HEK293T (cell line): ENCODE measurements around the gene HTT-AS.

Experiments used
- CTCF ChIA-PET: fragments of 350-600 bp; formaldehyde crosslinking; extraction: SDS; loops from one replicate; lab custom pipeline; 2021; ENCODE audit warnings: antibody characterized with exemption, inconsistent platforms; lab: Yijun Ruan, JAX
- POLR2A ChIA-PET: fragments of 350-600 bp; formaldehyde crosslinking; extraction: SDS; loops from one replicate; lab custom pipeline; 2020; ENCODE audit warnings: antibody characterized with exemption, inconsistent platforms; lab: Yijun Ruan, JAX
- DNase-seq: peaks from one replicate; pipeline ENCODE4 v3.0.0; 2012; ENCODE audit warnings: mixed read lengths; ENCODE audit errors: extremely low spot score
- ARNT ChIP-seq: fragments of 450-650 bp; IDR thresholded peaks from 2 replicates; pipeline ENCODE4 v1.6.1; 2017; ENCODE audit warnings: mild to moderate bottlenecking
- BHLHE40 ChIP-seq: fragments of 450-650 bp; IDR thresholded peaks from 2 replicates; pipeline ENCODE4 v1.6.1; 2016; ENCODE audit warnings: mild to moderate bottlenecking, moderate library complexity, borderline replicate concordance
- CTBP1 ChIP-seq: fragments of 450-650 bp; IDR thresholded peaks from 2 replicates; pipeline ENCODE4 v1.6.1; 2016; ENCODE audit warnings: borderline replicate concordance
- ELF4 ChIP-seq: fragments of 450-650 bp; IDR thresholded peaks from 2 replicates; pipeline ENCODE4 v1.6.1; 2017; ENCODE audit warnings: antibody characterized with exemption
- FOXA1 ChIP-seq: fragments of 450-650 bp; IDR thresholded peaks from 2 replicates; pipeline ENCODE4 v1.6.1; 2016; ENCODE audit warnings: mild to moderate bottlenecking
- FOXK2 ChIP-seq: fragments of 450-650 bp; IDR thresholded peaks from 2 replicates; pipeline ENCODE4 v1.6.1; 2016; ENCODE audit warnings: mild to moderate bottlenecking
- FOXM1 ChIP-seq: fragments of 450-650 bp; IDR thresholded peaks from 2 replicates; pipeline ENCODE4 v1.6.1; 2017; ENCODE audit warnings: mild to moderate bottlenecking, borderline replicate concordance
- HDGF ChIP-seq: fragments of 450-650 bp; IDR thresholded peaks from 2 replicates; pipeline ENCODE4 v1.6.1; 2017; ENCODE audit warnings: antibody characterized with exemption, borderline replicate concordance
- L3MBTL2 ChIP-seq: fragments of 450-650 bp; conservative IDR thresholded peaks from 2 replicates; pipeline ENCODE4 v1.6.1; 2016; ENCODE audit warnings: mild to moderate bottlenecking
- LEF1 ChIP-seq: fragments of 450-650 bp; IDR thresholded peaks from 2 replicates; pipeline ENCODE4 v1.6.1; 2017; ENCODE audit warnings: mild to moderate bottlenecking, borderline replicate concordance
- NFRKB ChIP-seq: fragments of 450-650 bp; IDR thresholded peaks from 2 replicates; pipeline ENCODE4 v1.6.1; 2016; ENCODE audit warnings: mild to moderate bottlenecking, moderate library complexity
- SP1 ChIP-seq: fragments of 450-650 bp; IDR thresholded peaks from 2 replicates; pipeline ENCODE4 v1.6.1; 2017
- SUZ12 ChIP-seq: fragments of 450-650 bp; IDR thresholded peaks from 2 replicates; pipeline ENCODE4 v1.6.1; 2016; ENCODE audit warnings: mild to moderate bottlenecking
- TARDBP ChIP-seq: fragments of 450-650 bp; IDR thresholded peaks from 2 replicates; pipeline ENCODE4 v1.6.1; 2016
- ZNF384 ChIP-seq: fragments of 450-650 bp; IDR thresholded peaks from 2 replicates; pipeline ENCODE4 v1.6.1; 2016
- TF ChIP-seq, protein P1 (sequence below): fragments of 450-650 bp; IDR thresholded peaks from 2 replicates; pipeline ENCODE4 v1.6.1; 2016

Gene HTT-AS

DNA sequence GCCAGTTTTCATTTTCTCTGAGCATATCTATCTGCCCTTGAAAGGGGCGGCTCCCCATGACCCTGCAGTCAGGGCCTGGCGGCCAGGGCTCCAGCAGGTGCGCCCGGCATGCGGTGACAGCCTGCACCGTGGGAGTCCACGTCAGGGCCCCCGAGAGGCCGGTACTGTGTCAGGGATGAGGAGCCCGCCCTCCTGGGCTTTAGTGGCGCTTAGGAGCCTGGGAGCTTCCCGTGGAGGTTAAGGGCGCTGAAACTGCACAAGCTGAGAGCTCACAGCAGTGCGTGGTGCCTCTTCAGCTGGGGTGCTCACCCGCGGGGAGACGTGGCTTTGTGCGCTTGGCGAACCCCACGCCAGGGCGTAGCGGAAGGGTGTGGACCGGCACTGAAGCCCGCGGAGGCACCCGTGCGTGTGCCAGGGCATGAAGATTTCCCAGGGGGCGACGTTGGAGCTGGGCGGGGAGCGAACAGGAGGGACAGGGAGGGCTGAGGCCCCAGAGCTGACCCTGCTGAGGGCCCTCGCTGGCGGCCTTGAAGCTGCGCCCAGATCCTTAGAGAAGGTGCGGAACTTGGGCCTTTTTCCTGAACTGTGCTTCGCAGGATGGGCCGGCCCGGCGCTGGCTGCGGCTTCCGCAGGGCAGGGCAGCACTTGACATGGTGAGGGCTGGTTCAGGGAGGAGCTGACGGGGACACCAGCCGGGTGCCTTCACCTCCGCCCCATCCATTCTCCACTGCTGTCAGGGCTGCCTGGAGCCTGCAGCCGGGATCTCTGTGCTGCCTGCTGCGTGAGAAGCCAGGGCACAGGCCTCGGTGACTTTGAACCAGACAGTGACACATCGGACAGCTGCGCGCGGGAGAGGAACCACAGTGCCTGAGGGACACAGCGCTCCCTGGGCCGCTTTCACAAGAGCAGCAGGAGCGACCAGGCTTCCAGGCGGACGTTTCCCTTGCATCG is 32.9 kb downstream of the HTT-AS start:
- ChIA-PET POLR2A (interaction anchor here (0.7 kb wide), 1 partner anchor 78 kb away, joined by 3 read pairs; the partner anchor contains the start of genes GRK4 and NOP14), CTCF (interaction anchor here (0.6 kb wide), 1 partner anchor 49 kb away, joined by 4 read pairs; no protein-coding TSS in a partner anchor)
- TF ChIP-seq SUZ12: no peak
- no peak for TF ChIP-seq HDGF
- TF ChIP-seq SP1: no peak
- TF ChIP-seq, protein P1, sequence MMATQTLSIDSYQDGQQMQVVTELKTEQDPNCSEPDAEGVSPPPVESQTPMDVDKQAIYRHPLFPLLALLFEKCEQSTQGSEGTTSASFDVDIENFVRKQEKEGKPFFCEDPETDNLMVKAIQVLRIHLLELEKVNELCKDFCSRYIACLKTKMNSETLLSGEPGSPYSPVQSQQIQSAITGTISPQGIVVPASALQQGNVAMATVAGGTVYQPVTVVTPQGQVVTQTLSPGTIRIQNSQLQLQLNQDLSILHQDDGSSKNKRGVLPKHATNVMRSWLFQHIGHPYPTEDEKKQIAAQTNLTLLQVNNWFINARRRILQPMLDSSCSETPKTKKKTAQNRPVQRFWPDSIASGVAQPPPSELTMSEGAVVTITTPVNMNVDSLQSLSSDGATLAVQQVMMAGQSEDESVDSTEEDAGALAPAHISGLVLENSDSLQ: no peak
- no peak for TF ChIP-seq FOXK2
- TF ChIP-seq FOXA1: no peak
- no peak for TF ChIP-seq ELF4
- TF ChIP-seq ZNF384: no peak
- no peak for TF ChIP-seq LEF1
- no peak for TF ChIP-seq NFRKB
- no peak for TF ChIP-seq BHLHE40
- no peak for TF ChIP-seq FOXM1
- no peak for TF ChIP-seq L3MBTL2
- no peak for TF ChIP-seq TARDBP
- no peak for DNase-seq

DNA sequence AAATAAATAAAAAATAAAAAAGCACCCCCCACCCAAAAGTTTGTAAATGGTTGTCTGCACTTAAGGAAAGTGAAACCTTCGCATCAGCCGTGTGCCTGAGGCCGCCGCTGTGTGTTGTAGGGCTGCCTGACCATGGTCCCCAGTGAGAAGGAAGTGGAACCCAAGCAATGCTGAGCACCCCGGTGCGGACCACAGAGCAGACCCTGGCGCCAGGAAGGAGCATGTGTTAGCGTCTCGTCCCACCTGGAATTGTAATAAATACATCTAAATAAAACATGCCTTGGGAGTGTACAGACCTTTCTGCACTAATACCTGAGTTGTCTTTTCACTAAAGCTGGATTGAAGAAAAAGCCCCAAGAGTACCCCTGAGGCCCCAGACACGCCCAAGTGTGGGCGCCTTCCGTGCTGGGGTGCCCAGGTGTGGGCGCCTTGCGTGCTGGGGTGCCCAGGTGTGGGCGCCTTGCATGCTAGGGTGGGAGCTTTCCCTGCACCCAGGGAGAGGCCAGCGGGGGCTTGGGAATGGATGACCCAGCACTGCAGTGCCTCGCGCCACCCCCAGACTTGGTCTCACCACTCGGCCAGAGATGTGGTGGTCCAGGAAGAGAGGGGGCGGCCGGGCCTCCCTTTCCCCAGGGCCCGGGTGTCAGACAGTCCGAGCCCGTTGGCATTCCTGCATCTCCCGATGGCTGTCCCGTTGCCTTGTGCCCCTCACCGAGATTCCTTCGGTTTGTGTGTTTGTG is 33.7 kb downstream of the HTT-AS start:
- TF ChIP-seq FOXA1 (no peak), ZNF384 (no peak), L3MBTL2 (no peak), BHLHE40 (no peak), CTBP1 (no peak), NFRKB (no peak), FOXK2 (no peak), SP1 (no peak), FOXM1 (no peak), ARNT (no peak), LEF1 (no peak), TARDBP (no peak)
- DNase-seq: no peak
- CTCF ChIA-PET: no interaction called here
- POLR2A ChIA-PET: no interaction called here

DNA sequence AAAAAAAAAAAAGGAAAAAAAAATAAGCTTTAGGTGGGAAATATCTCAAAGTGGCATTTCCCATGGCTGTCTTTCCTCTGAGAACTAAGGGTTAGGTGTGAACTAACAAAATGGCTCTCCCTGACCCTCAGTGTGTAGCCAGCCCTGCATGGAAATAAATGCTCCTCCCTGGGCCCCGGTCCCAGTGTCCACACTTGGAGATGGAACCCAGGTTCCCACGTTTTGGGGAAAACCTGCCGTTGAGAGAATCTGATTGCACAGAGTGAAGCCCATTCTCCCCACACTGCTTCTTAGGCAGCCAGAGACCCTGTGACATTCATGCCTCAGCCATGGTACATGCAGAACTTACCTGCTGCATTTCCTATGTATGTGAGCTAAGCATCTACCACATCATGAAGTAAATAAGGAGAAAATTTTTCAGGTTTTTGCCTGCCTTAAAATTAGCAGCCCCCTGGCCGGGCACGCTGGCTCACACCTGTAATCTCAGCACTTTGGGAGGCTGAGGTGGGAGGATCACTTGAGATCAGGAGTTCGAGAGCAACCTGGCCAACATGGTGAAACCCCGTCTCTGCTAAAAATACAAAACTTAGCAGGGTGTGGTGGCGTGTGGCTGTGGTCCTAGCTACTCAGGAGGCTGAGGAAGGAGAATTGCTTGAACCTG is 34.5 kb downstream of the HTT-AS start:
- ChIA-PET POLR2A (no interaction called here), CTCF (no interaction called here)
- no peak for DNase-seq
- TF ChIP-seq L3MBTL2 (no peak), LEF1 (no peak), HDGF (no peak), ARNT (no peak), ZNF384 (no peak), BHLHE40 (no peak), ELF4 (no peak), FOXM1 (no peak), CTBP1 (no peak), FOXA1 (no peak), SP1 (no peak), TARDBP (no peak), FOXK2 (no peak), NFRKB (no peak), SUZ12 (no peak)
- TF ChIP-seq, protein P1: no peak

DNA sequence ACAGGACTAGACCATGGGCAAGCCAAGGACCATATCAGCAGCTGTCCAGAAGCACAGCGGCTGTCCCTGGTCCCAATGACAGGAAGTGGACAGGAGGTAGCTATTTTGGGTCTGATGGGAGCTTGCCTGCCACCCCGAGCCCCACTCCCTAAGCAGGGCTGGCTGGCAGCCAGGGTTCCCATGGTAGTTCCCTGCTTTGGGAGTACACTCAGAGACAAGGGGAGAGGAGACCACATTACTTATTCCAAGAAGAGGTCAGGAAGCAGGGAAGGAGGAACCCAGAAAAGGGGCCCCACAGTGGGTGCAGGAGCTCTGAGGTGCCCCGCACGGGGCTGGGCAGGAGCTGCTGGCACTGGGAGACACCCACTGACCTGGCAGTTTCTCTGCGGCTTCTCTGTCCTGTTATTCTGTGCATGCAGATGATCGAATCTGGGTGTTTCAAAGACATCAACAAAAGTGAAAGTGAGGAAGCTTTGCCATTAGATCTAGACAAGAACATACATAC is 36.3 kb downstream of the HTT-AS start:
- TF ChIP-seq BHLHE40: no peak
- TF ChIP-seq, protein P1: no peak
- no peak for TF ChIP-seq LEF1
- TF ChIP-seq FOXA1: no peak
- TF ChIP-seq FOXK2: no peak
- TF ChIP-seq L3MBTL2: no peak
- TF ChIP-seq SP1: no peak
- no peak for TF ChIP-seq ARNT
- ChIA-PET POLR2A (no interaction called here), CTCF (interaction anchor here (0.6 to 1.7 kb wide), 5 partner anchors 9 to 332 kb away, joined by 3 to 11 read pairs (median 7); no protein-coding TSS in a partner anchor)
- DNase-seq: no peak
